ENCODE results near the gene CEP135. TPM values are rescaled to one million over a fixed set of nuclear protein-coding genes. Genes with fewer than 3 reads are reported as not detected.

The CEP135 gene, protein sequence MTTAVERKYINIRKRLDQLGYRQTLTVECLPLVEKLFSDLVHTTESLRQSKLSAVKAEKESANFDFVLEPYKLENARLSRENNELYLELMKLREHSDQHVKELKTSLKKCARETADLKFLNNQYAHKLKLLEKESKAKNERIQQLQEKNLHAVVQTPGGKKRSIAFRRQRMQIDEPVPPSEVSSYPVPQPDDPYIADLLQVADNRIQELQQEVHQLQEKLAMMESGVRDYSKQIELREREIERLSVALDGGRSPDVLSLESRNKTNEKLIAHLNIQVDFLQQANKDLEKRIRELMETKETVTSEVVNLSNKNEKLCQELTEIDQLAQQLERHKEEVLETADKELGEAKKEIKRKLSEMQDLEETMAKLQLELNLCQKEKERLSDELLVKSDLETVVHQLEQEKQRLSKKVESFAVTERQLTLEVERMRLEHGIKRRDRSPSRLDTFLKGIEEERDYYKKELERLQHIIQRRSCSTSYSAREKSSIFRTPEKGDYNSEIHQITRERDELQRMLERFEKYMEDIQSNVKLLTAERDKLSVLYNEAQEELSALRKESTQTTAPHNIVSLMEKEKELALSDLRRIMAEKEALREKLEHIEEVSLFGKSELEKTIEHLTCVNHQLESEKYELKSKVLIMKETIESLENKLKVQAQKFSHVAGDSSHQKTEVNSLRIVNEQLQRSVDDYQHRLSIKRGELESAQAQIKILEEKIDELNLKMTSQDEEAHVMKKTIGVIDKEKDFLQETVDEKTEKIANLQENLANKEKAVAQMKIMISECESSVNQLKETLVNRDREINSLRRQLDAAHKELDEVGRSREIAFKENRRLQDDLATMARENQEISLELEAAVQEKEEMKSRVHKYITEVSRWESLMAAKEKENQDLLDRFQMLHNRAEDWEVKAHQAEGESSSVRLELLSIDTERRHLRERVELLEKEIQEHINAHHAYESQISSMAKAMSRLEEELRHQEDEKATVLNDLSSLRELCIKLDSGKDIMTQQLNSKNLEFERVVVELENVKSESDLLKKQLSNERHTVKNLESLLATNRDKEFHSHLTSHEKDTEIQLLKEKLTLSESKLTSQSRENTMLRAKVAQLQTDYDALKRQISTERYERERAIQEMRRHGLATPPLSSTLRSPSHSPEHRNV
- total RNA-seq (2014; rRNA removed; shearing (Covaris generic)): 16.9 and 24.3 TPM in 2 replicates

DNA sequence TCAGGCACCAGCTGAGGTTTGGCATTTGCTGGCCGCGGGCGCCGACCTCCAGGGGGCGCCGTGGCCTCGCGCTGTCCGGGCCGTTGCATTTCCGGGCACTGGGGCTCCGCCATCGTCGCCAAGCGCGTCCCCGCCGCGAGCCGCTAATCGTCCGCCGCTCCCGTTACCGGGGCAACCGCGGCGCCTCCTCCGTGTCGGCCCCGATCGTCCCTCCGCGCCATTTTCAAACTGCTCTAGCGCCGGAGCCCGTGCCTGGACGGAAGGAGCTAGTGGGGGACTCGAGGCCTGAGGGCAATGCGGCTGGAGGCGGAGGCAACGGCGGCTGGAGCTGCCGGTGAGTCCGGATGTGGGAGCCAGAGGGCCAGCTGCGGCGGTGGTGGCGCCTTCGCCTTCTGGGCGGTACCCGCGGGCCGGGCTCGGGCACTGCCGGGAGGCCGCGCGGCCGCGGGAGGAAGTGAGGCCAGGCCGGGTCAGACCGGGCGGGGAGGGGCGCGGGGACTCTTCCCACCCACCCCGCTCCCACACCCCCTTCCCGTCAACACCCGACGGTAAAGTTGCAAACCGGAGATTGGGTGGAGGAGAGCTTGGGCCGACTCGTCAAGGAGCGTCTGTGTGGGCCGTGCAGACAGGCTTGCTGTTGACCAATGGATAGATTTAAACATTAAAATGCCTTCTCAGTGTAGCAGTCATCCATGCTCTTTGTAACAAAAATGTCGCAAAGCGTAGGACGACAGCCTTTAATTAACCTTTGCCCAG is at the start of gene CEP135:
CEP135 (plus strand) TSS at position 220 of the 756 bp plus-strand sequence. CDS start 3,186 bp downstream, outside the sequence.
- Histone ChIP-seq H3K36me3 (peaks cover 1% of the 10 kb centered on the region), H3K4me1 (peaks cover 4% of the 10 kb centered on the region; the same call in 1 of the 2 replicates), H3K27me3 (no peaks in the 10 kb centered on the region), H3K9me3 (replicated peaks) (no peaks in the 10 kb centered on the region), H3K4me3 (peak within 1 kb of the TSS; percentile 92), H3K27ac (peak within 1 kb of the TSS; percentile 93)
- DNase-seq: peak; percentile 96 to 97

DNA sequence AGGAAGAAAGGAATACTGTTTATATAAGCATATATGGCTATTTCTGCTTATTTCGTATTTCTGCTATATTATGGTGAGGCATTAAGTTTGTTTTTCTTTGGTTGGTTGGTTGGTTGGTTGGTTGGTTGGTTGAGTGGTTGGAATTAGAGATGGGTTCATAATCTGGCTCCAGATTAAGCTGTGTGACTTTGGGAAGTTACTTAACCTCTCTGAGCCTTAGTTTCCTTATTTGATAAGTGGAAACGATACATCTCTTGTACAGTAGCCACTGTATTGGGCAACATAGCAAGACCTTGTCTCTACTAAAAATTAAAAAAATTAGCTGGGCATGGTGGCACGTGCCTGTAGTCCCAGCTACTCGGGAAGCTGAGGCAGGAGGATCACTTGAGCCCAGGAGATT is 46.1 kb upstream of the CEP135 start:
- DNase-seq: no peak
- H3K27me3 ChIP-seq: no peaks in the 10 kb centered on the region
- peaks cover 24% of the 10 kb centered on the region for H3K36me3 ChIP-seq
- no peak overlapping the region for H3K27ac ChIP-seq
- H3K4me1 ChIP-seq: no peaks in the 10 kb centered on the region
- H3K4me3 ChIP-seq: no peak overlapping the region
- H3K9me3 ChIP-seq (replicated peaks): no peaks in the 10 kb centered on the region

DNA sequence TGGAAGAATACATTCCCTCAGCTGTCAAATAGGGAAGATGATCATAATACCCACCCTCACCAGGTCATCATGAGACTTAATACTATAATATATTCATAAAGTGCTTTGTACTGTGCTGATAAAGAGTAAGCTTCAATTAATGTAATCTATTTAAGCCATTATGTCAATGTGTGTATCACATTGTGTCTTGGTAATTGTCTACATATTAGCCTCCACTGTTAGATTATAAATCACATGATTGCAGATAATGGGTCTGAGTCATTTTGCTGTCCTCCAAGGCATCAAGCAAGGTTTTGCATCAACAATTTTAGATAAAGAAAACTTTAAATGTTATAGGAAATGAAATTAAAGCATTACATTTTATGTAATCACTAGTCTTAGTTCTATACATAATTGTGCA is 45.2 kb upstream of the CEP135 start:
- H3K4me1 ChIP-seq: no peaks in the 10 kb centered on the region
- H3K4me3 ChIP-seq: no peak overlapping the region
- H3K36me3 ChIP-seq: peaks cover 24% of the 10 kb centered on the region
- no peak overlapping the region for H3K27ac ChIP-seq
- no peaks in the 10 kb centered on the region for H3K9me3 ChIP-seq (replicated peaks)
- DNase-seq: no peak
- H3K27me3 ChIP-seq: no peaks in the 10 kb centered on the region

DNA sequence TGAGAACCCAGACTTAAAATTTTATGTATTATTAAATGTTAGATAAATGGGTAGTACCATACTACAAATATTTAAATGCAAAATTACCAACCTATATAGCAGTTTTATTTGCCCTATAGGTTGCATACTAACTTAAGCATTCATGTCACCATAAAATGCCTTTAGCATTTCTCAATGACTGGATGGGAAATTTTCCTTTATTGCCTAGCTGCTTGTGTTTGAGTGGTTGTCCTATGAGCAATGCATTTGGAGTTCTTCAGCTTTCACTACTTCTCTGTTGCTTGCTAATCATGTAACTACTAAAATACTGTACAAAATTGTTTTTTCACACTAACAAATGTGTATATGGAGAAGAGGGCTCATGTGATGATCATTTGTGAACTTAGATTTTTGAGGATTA is 44.2 kb upstream of the CEP135 start:
- no peaks in the 10 kb centered on the region for H3K4me1 ChIP-seq
- H3K27me3 ChIP-seq: no peaks in the 10 kb centered on the region
- DNase-seq: no peak
- no peak overlapping the region for H3K4me3 ChIP-seq
- H3K36me3 ChIP-seq: peaks cover 20% of the 10 kb centered on the region
- H3K9me3 ChIP-seq (replicated peaks): no peaks in the 10 kb centered on the region
- no peak overlapping the region for H3K27ac ChIP-seq

DNA sequence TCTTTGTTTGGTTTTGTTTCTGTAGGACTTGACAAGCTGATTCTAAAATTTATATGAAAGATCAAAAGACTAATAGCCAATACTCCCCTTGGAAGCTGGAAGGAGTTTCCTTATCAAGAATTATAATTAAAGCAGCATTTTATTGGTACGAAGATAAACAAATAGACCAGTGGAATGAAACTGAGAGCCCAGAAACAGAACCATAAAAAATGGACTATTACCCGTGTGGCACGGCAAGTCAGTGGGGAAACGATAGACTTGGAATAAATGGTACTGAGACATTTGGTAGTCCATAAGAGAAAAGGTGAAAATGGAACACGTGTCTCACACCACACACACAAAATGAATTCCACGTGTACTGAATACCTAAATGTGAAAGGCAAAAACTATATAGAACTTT is 42.4 kb upstream of the CEP135 start:
- Histone ChIP-seq H3K27ac (no peak overlapping the region), H3K9me3 (replicated peaks) (no peaks in the 10 kb centered on the region), H3K4me3 (no peak overlapping the region), H3K27me3 (no peaks in the 10 kb centered on the region), H3K4me1 (no peaks in the 10 kb centered on the region), H3K36me3 (peaks cover 12% of the 10 kb centered on the region)
- no peak for DNase-seq

DNA sequence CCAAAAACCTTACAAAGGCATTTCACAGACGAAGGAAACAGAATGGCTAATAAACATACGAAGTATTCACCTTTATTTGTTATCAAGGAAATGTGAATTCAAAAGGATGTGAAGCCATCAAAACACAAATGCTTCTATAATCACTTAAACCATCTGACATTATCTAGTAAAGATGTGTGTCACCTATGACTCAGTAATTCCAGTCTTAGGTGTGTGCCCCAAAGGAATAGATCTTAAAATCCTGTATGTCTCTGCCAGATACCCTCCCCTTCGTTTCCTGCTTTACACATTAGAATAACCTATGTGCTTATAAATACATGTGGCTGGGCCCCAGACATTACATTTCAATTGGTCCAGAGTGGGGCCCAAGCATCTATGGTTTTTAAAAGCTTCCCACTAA is 41.8 kb upstream of the CEP135 start:
- no peak for DNase-seq
- H3K27ac ChIP-seq: no peak overlapping the region

DNA sequence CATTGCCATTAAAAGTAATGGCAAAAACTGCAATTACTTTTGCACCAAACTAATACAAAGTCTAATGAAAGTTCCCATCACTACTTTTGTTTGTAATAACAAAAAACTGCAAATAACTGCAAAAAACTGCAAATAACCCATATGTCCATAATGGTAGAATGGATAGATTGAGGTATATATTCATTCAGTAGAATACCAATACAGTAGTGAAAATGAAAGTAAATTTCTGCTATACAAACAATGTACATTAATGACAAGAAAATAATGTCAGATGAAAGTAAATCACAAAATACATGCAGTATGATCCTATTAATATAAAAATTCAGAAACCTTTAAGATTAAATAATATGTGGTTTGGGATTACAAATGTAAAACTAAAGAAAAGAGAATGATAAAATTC is 41.3 kb upstream of the CEP135 start:
- Histone ChIP-seq H3K27ac (no peak overlapping the region), H3K4me1 (no peaks in the 10 kb centered on the region), H3K9me3 (replicated peaks) (no peaks in the 10 kb centered on the region), H3K4me3 (no peak overlapping the region), H3K36me3 (peaks cover 7% of the 10 kb centered on the region), H3K27me3 (no peaks in the 10 kb centered on the region)
- DNase-seq: no peak

More for the DNA sequence above, 41.8 kb upstream of the CEP135 start:
- Histone ChIP-seq H3K27me3 (no peaks in the 10 kb centered on the region), H3K9me3 (replicated peaks) (no peaks in the 10 kb centered on the region), H3K4me3 (no peak overlapping the region), H3K36me3 (peaks cover 12% of the 10 kb centered on the region), H3K4me1 (no peaks in the 10 kb centered on the region)

DNA sequence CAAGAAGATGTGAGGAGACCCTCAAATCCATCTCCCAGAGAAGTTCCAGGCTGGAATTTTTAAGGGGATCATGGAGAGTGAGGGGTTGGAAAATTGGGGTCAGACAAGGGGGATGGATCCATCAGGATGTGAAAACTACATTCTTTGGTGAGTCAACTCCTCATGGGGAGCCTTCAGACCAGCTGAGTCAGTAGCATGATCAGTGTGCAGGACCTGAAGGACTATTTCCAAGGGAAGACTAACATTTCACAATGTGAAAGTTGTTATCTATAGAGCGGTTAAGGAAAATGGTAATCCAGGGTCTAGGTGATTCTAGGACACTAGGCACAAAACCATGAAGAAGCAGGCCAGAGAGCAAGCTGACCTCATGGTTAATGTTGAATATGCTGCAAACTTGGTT is 38.6 kb upstream of the CEP135 start:
- no peaks in the 10 kb centered on the region for H3K36me3 ChIP-seq
- H3K4me1 ChIP-seq: no peaks in the 10 kb centered on the region

DNA sequence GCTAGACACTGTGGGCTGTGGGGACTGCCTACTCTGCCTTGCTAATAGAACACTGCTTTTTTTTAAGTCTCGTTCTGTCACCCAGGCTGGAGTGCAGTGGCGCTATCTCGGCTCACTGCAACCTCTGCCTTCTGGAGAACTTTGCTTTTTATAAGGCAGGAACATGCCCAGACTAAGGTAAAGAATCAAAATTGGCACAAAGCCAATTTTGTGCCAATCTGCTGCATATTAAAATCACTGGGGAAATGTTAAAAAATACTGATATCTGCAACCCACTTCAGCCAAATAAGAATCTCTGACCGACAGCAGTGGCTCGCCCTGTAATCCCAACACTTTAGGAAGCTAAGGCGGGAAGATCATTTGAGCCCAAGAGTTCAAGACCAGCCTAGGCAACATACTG is 36.5 kb upstream of the CEP135 start:
- no peak overlapping the region for H3K4me3 ChIP-seq
- H3K27ac ChIP-seq: no peak overlapping the region
- no peak for DNase-seq
- no peaks in the 10 kb centered on the region for H3K9me3 ChIP-seq (replicated peaks)
- no peaks in the 10 kb centered on the region for H3K36me3 ChIP-seq
- H3K4me1 ChIP-seq: no peaks in the 10 kb centered on the region
- no peaks in the 10 kb centered on the region for H3K27me3 ChIP-seq

More for the DNA sequence above, 38.6 kb upstream of the CEP135 start:
- H3K9me3 ChIP-seq (replicated peaks): no peaks in the 10 kb centered on the region
- no peaks in the 10 kb centered on the region for H3K27me3 ChIP-seq
- no peak overlapping the region for H3K4me3 ChIP-seq
- no peak overlapping the region for H3K27ac ChIP-seq
- DNase-seq: no peak

DNA sequence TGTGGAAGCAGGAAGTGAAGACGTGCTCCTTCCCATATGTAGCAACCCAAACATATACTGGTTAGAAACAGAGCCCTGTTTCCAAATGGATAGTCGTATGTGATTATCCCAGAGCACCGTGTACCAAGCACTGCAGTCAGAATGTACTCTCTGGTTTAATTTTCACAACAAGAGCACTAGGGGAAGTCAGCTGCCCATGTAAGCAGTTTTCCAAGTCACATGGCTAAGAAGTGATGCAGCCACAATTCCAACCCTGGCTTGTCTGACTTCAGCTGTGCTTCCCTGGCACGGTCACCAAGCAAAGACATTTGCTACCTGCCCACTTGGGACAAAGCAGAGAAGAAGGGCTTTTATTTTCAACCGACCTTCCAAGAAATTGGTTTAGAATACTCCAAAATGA is 28.2 kb upstream of the CEP135 start:
- H3K36me3 ChIP-seq: no peaks in the 10 kb centered on the region
- H3K4me1 ChIP-seq: no peaks in the 10 kb centered on the region; the same call in 1 of the 2 replicates
- no peak overlapping the region for H3K27ac ChIP-seq
- H3K27me3 ChIP-seq: no peaks in the 10 kb centered on the region
- H3K4me3 ChIP-seq: peak overlapping the region; percentile 28
- peak; percentile 10 to 46 for DNase-seq
- H3K9me3 ChIP-seq (replicated peaks): no peaks in the 10 kb centered on the region

DNA sequence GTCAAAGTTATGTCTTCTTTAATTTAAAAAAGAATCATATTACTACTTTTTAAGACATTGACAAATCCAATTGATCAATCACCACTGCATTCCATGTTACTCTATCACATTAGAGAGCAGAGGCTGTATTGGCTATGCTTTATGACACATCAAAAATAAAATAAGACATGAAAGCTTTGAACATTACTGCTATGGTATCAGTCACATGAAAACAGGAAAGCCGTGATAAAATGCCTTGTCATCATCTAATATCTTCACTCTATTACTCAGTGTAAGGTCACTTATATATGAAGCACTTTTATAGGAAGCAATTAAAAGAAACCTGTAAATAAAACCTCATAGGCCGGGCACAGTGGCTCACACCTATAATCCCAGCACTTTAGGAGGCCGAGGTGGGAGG is 27.7 kb upstream of the CEP135 start:
- Histone ChIP-seq H3K27ac (no peak overlapping the region), H3K4me3 (no peak overlapping the region), H3K9me3 (replicated peaks) (no peaks in the 10 kb centered on the region), H3K36me3 (no peaks in the 10 kb centered on the region), H3K4me1 (no peaks in the 10 kb centered on the region; the same call in 1 of the 2 replicates), H3K27me3 (no peaks in the 10 kb centered on the region)
- no peak for DNase-seq

DNA sequence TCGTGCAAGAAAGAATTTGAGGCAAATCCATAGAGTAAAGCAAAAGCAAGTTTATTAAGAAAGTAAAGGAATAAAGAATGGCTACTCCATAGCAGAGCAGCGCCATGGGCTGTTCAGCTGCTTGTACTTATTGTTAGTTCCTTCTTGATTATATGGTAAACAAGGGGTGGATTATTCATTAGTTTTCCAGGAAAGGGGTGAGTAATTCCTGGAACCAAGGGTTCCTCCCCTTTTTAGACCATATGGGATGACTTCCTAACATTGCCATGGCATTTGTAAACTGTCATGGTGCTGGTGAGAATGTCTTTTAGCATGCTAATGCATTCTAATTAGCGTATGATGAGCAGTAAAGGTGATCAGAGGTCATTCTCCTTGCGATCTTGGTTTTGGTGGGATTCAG is 23.5 kb upstream of the CEP135 start:
- no peak for DNase-seq
- H3K9me3 ChIP-seq (replicated peaks): no peaks in the 10 kb centered on the region
- no peaks in the 10 kb centered on the region; the same call in 1 of the 2 replicates for H3K4me1 ChIP-seq
- H3K4me3 ChIP-seq: no peak overlapping the region
- H3K36me3 ChIP-seq: no peaks in the 10 kb centered on the region
- H3K27ac ChIP-seq: no peak overlapping the region
- H3K27me3 ChIP-seq: no peaks in the 10 kb centered on the region

DNA sequence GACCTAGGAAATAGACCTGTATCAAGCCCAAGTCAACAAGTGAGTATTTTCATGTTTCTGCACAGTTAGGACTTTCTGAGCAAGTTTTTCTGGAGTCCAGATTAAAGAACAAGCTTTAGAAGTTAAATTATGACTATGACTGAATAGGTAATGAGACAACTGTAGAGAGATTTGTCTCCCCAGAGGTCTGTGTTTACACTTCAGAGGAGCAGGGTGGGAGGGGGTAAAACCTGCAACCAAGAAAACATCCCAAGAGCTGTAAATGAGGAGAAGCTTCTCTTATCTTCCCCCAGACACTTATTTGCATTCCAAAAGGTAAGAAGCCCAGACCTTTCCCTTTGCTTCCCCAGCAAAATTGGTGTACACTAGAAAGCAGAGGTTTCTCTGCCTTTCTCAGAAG is 22.1 kb upstream of the CEP135 start:
- Histone ChIP-seq H3K4me3 (no peak overlapping the region), H3K4me1 (peaks cover 5% of the 10 kb centered on the region; the same call in 1 of the 2 replicates), H3K36me3 (no peaks in the 10 kb centered on the region), H3K27me3 (no peaks in the 10 kb centered on the region), H3K9me3 (replicated peaks) (no peaks in the 10 kb centered on the region), H3K27ac (no peak overlapping the region)
- no peak for DNase-seq

DNA sequence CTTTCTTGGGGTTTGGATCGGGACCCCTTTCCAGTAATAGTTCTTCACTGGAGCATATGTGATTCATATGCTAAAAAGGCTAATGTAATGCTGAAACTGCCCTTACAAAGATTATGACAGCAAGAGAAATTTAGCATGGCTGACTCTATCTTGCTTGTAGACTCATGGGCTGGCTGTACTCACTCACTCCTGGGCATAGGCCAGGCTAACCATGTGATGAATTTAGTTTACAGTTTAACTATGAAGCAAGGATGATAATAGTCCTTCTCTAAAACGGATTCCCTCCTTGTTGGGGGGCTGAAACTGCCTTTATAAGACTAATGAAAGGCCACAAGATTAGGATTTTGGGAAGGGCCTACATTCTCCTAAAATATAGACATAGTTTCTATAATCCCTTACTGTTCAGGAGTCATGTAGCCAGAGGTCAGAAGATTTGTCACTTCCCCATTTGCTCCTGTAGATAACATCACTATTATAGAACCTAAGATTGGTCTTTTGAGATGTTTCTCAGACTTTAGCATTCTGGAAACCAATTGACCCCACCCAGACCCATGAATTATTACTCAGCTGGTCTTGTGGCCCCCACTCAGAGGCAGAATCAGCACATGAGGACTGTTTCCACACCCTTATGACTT is 20.8 kb upstream of the CEP135 start:
- H3K4me3 ChIP-seq: no peak overlapping the region
- no peak for DNase-seq
- H3K9me3 ChIP-seq (replicated peaks): no peaks in the 10 kb centered on the region
- peaks cover 7% of the 10 kb centered on the region; the same call in 1 of the 2 replicates for H3K4me1 ChIP-seq
- no peaks in the 10 kb centered on the region for H3K36me3 ChIP-seq
- no peaks in the 10 kb centered on the region for H3K27me3 ChIP-seq
- no peak overlapping the region for H3K27ac ChIP-seq

Data from SJCRH30 (cell line).